SJSA1 (cell line): Measurements from ENCODE around the gene SHISA9. TPM values are rescaled to one million over a fixed set of nuclear protein-coding genes. Genes with fewer than 3 reads are reported as not detected.

ENCODE experiments used
- DNase-seq, 2 experiments: peaks; one replicate each; pipeline ENCODE4 v3.0.0-alpha.2; 2015 to 2020; ENCODE audit warnings: low spot score in 2 of 2, low read depth in 1 of 2
- H3K27ac ChIP-seq: fragments of 250-450 bp; sonication (Bioruptor Pico); 2 replicates; pipeline ENCODE4 v1.5.1; 2020; ENCODE audit warnings: mild to moderate bottlenecking, moderate library complexity
- H3K27me3 ChIP-seq: fragments of 250-450 bp; sonication (Bioruptor Pico); replicated peaks from 2 replicates; pipeline ENCODE4 v1.5.1; 2020; ENCODE audit warnings: mild to moderate bottlenecking, moderate library complexity
- H3K36me3 ChIP-seq: fragments of 250-450 bp; sonication (Bioruptor Pico); 2 replicates; pipeline ENCODE4 v1.5.1; 2020; ENCODE audit warnings: mild to moderate bottlenecking
- H3K4me1 ChIP-seq: fragments of 250-450 bp; sonication (Bioruptor Pico); replicated peaks from 2 replicates; pipeline ENCODE4 v1.6.1; 2021; ENCODE audit warnings: mild to moderate bottlenecking
- H3K4me3 ChIP-seq: fragments of 250-450 bp; sonication (Bioruptor Pico); 2 replicates; pipeline ENCODE4 v1.5.1; 2020; ENCODE audit warnings: mild to moderate bottlenecking
- H3K9me3 ChIP-seq: fragments of 250-450 bp; sonication (Bioruptor Pico); replicated peaks from 2 replicates; pipeline ENCODE4 v1.5.1; 2020; ENCODE audit warnings: mild to moderate bottlenecking
- total RNA-seq: library from RNA; depleted of rRNA; stranded (reverse); fragments of >200 nt; shearing (Covaris generic); gene quantifications from 2 replicates; pipeline ENCODE4 v1.2.3, GENCODE V29; 2014

Gene SHISA9
- total RNA-seq, 1 experiment from 2014 or later = 0.03 TPM

GRCh38 chr16:13153696-13154095 lies 252.3 kb downstream of the SHISA9 start:
- Histone ChIP-seq H3K4me1 (no peaks in the 10 kb centered on the region), H3K4me3 (no peak overlapping the region), H3K36me3 (no peaks in the 10 kb centered on the region), H3K27me3 (no peaks in the 10 kb centered on the region), H3K27ac (no peak overlapping the region), H3K9me3 (no peaks in the 10 kb centered on the region)
- no peak for DNase-seq

- Histone ChIP-seq H3K36me3 (no peaks in the 10 kb centered on the region), H3K4me3 (no peak overlapping the region), H3K9me3 (no peaks in the 10 kb centered on the region), H3K4me1 (no peaks in the 10 kb centered on the region), H3K27me3 (no peaks in the 10 kb centered on the region), H3K27ac (no peak overlapping the region)
- DNase-seq = no peak
Measured at GRCh38 chr16:13154799-13155198, 253.4 kb downstream of the SHISA9 start.

- no peak overlapping the region for H3K27ac ChIP-seq
- no peaks in the 10 kb centered on the region for H3K27me3 ChIP-seq
- no peak overlapping the region for H3K4me3 ChIP-seq
- H3K9me3 ChIP-seq = no peaks in the 10 kb centered on the region
- no peaks in the 10 kb centered on the region for H3K4me1 ChIP-seq
- H3K36me3 ChIP-seq = no peaks in the 10 kb centered on the region
- DNase-seq = no peak
Measured at GRCh38 chr16:13155377-13155776, 254.0 kb downstream of the SHISA9 start.

GRCh38 chr16:13155780-13156179 lies 254.4 kb downstream of the SHISA9 start:
- H3K9me3 ChIP-seq = no peaks in the 10 kb centered on the region
- H3K4me3 ChIP-seq = no peak overlapping the region
- H3K27me3 ChIP-seq = no peaks in the 10 kb centered on the region
- no peak for DNase-seq
- no peak overlapping the region for H3K27ac ChIP-seq
- H3K36me3 ChIP-seq = no peaks in the 10 kb centered on the region
- H3K4me1 ChIP-seq = no peaks in the 10 kb centered on the region

GRCh38 chr16:13157082-13157481 lies 255.7 kb downstream of the SHISA9 start:
- Histone ChIP-seq H3K36me3 (no peaks in the 10 kb centered on the region), H3K27ac (no peak overlapping the region), H3K4me3 (no peak overlapping the region), H3K4me1 (no peaks in the 10 kb centered on the region), H3K9me3 (no peaks in the 10 kb centered on the region), H3K27me3 (no peaks in the 10 kb centered on the region)
- DNase-seq = no peak

- Histone ChIP-seq H3K4me1 (no peaks in the 10 kb centered on the region), H3K27me3 (no peaks in the 10 kb centered on the region), H3K4me3 (no peak overlapping the region), H3K9me3 (no peaks in the 10 kb centered on the region), H3K36me3 (no peaks in the 10 kb centered on the region), H3K27ac (no peak overlapping the region)
- DNase-seq = no peak
Measured at GRCh38 chr16:13158427-13158826, 257.0 kb downstream of the SHISA9 start.

GRCh38 chr16:13165024-13165423 lies 263.6 kb downstream of the SHISA9 start:
- Histone ChIP-seq H3K36me3 (no peaks in the 10 kb centered on the region), H3K9me3 (no peaks in the 10 kb centered on the region), H3K4me3 (no peak overlapping the region), H3K27ac (no peak overlapping the region), H3K4me1 (no peaks in the 10 kb centered on the region), H3K27me3 (no peaks in the 10 kb centered on the region)
- no peak for DNase-seq

GRCh38 chr16:13168091-13168572 lies 266.7 kb downstream of the SHISA9 start:
- Histone ChIP-seq H3K27me3 (no peaks in the 10 kb centered on the region), H3K9me3 (no peaks in the 10 kb centered on the region), H3K27ac (no peak overlapping the region), H3K36me3 (no peaks in the 10 kb centered on the region), H3K4me1 (no peaks in the 10 kb centered on the region), H3K4me3 (no peak overlapping the region)
- DNase-seq = no peak

GRCh38 chr16:13171313-13171712 lies 269.9 kb downstream of the SHISA9 start:
- H3K9me3 ChIP-seq = no peaks in the 10 kb centered on the region
- H3K4me1 ChIP-seq = no peaks in the 10 kb centered on the region
- no peaks in the 10 kb centered on the region for H3K27me3 ChIP-seq
- no peak overlapping the region for H3K27ac ChIP-seq
- DNase-seq = no peak
- H3K4me3 ChIP-seq = no peak overlapping the region
- no peaks in the 10 kb centered on the region for H3K36me3 ChIP-seq

GRCh38 chr16:13176711-13177110 lies 275.3 kb downstream of the SHISA9 start:
- DNase-seq = no peak

GRCh38 chr16:13178318-13178717 lies 276.9 kb downstream of the SHISA9 start:
- Histone ChIP-seq H3K27ac (no peak overlapping the region), H3K4me1 (no peaks in the 10 kb centered on the region), H3K9me3 (no peaks in the 10 kb centered on the region), H3K4me3 (no peak overlapping the region), H3K27me3 (no peaks in the 10 kb centered on the region), H3K36me3 (no peaks in the 10 kb centered on the region)
- no peak for DNase-seq

More at GRCh38 chr16:13176711-13177110, 275.3 kb downstream of the SHISA9 start:
- H3K4me1 ChIP-seq = no peaks in the 10 kb centered on the region
- H3K4me3 ChIP-seq = no peak overlapping the region
- H3K27me3 ChIP-seq = no peaks in the 10 kb centered on the region
- no peak overlapping the region for H3K27ac ChIP-seq
- no peaks in the 10 kb centered on the region for H3K36me3 ChIP-seq
- H3K9me3 ChIP-seq = no peaks in the 10 kb centered on the region

- Histone ChIP-seq H3K9me3 (no peaks in the 10 kb centered on the region), H3K4me1 (no peaks in the 10 kb centered on the region), H3K27me3 (no peaks in the 10 kb centered on the region), H3K36me3 (no peaks in the 10 kb centered on the region), H3K27ac (no peak overlapping the region), H3K4me3 (no peak overlapping the region)
- no peak for DNase-seq
Measured at GRCh38 chr16:13181432-13181831, 280.0 kb downstream of the SHISA9 start.

GRCh38 chr16:13186813-13187212 lies 285.4 kb downstream of the SHISA9 start:
- Histone ChIP-seq H3K36me3 (no peaks in the 10 kb centered on the region), H3K4me3 (no peak overlapping the region), H3K4me1 (no peaks in the 10 kb centered on the region), H3K9me3 (no peaks in the 10 kb centered on the region), H3K27me3 (no peaks in the 10 kb centered on the region), H3K27ac (no peak overlapping the region)
- no peak for DNase-seq

GRCh38 chr16:13189250-13189649 lies 287.9 kb downstream of the SHISA9 start:
- no peak overlapping the region for H3K4me3 ChIP-seq
- H3K27ac ChIP-seq = no peak overlapping the region
- H3K4me1 ChIP-seq = no peaks in the 10 kb centered on the region
- no peaks in the 10 kb centered on the region for H3K36me3 ChIP-seq
- no peak for DNase-seq
- no peaks in the 10 kb centered on the region for H3K27me3 ChIP-seq
- no peaks in the 10 kb centered on the region for H3K9me3 ChIP-seq

- H3K27ac ChIP-seq = no peak overlapping the region
- H3K9me3 ChIP-seq = no peaks in the 10 kb centered on the region
- H3K4me3 ChIP-seq = no peak overlapping the region
- H3K4me1 ChIP-seq = no peaks in the 10 kb centered on the region
- H3K36me3 ChIP-seq = no peaks in the 10 kb centered on the region
- DNase-seq = no peak
- no peaks in the 10 kb centered on the region for H3K27me3 ChIP-seq
Measured at GRCh38 chr16:13193721-13194120, 292.3 kb downstream of the SHISA9 start.
